GM12872 (cell line): ENCODE measurements around the gene STK4.

Experiments used
- CTCF ChIP-seq: IDR thresholded peaks from 3 replicates; pipeline ENCODE4 v1.5.1; 2011; ENCODE audit warnings: low read depth, mild to moderate bottlenecking, low read length, moderate library complexity; ENCODE audit not compliant: insufficient read depth

STK4 gene

DNA sequence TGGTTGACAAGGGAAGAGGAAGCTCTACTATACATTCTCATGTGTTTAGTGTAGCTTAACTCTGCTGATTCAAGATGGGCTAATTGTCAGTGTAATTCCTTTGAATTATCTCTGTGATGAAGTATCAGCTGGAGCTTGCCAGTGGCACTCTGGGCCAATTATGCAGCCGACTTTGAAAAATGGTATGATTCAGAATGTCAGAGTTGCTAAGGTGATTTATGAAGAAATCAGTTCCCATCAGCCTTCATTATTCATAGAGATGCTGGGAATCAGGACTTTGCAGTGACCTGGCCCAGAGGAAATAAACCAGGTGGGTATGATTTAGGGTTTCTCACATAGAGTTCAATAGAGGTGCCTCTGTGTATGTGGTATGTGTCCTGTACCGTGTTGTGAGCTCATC is 101.2 kb downstream of the STK4 start:
- no peak for TF ChIP-seq CTCF

DNA sequence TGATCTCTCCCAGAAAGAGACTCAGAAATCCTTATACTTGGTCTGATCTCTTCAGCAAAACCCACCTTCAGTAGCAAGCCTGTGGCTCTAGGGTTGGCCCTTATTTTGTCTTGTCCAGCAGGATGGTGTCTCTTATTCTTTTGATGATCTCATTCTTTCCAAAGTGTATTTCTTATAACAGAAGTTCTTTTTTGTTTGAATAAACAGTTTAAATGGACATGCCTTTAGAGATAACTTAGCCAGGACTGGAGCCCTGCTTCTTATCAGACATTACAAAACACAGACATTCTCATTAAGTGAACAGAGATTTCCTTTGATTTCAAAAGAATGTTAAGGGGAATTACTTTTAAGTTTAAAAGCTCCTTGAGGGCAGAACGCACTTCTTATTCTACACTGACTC is 102.9 kb downstream of the STK4 start:
- no peak for TF ChIP-seq CTCF

- no peak for TF ChIP-seq CTCF
These were observed 104.8 kb downstream of the STK4 start for GRCh38 chr20:45070932-45071632.

DNA sequence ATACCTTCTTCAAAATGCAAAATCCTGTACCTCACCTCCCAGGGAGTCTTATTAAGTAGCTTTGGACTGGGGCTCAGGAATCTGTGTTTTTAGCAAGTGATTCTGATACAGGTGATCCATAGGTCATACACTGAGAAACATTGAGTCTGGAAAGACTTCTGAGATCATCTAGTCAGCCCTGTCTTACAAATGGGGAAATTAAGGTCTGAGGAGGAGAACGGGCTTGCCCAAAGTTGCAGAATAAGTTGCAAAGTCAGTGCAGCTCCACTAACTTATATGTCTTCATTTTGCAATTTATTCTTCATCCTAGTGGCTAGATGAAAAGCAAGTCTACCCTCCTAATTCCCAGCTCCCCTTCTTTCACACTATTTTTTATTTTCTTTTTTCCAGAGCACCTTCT is 105.8 kb downstream of the STK4 start:
- no peak for TF ChIP-seq CTCF

GRCh38 chr20:45073221-45073620 is 106.9 kb downstream of the STK4 start:
- no peak for TF ChIP-seq CTCF

- TF ChIP-seq CTCF, result no peak
These were observed 111.2 kb downstream of the STK4 start for GRCh38 chr20:45077559-45077958.

- peak; percentile 42; the same call in 2 of the 3 replicates for TF ChIP-seq CTCF
These were observed 114.7 kb downstream of the STK4 start for GRCh38 chr20:45080867-45081624.
